GM12873 (cell line): ENCODE results near the gene PLEKHA8.

Experiments used
- TF ChIP-seq, protein P1 (sequence below): IDR thresholded peaks from 2 replicates; pipeline ENCODE4 v1.5.1; 2012; ENCODE audit warnings: low read depth, mild to moderate bottlenecking, moderate library complexity, low read length, control low read depth; ENCODE audit not compliant: insufficient read depth; ENCODE audit errors: missing control alignments

Gene PLEKHA8

DNA sequence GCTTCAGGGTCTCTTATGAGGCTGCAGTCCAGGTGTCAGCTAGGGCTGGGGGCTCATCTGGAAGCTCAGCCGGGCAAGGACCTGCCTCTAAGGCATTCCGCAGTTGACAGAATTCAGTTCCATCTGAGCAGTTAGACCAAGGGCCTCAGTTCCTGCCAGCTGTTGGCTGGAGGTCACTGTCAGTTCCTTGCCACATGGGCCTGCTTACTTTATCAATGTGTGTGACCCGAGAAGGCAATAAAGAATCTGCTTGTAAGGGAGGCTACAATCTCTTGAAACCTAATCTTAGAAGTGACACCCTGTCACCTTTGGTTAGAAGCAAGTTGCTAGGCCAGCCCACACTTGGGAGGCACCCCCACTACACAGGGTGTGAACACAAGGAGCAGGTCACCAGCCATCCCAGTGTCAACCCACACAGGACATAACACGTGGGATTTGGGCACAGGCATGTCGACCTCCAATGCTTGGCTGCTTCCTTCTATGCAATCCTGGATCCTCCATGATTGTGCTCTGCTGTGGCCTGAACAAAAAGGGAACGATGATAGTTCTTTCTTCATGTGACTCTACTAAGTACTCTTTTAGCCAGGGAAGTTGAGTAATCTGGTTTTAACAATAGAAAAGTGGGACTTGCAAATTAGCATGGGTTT is 148.4 kb downstream of the PLEKHA8 start:
- TF ChIP-seq, protein P1, sequence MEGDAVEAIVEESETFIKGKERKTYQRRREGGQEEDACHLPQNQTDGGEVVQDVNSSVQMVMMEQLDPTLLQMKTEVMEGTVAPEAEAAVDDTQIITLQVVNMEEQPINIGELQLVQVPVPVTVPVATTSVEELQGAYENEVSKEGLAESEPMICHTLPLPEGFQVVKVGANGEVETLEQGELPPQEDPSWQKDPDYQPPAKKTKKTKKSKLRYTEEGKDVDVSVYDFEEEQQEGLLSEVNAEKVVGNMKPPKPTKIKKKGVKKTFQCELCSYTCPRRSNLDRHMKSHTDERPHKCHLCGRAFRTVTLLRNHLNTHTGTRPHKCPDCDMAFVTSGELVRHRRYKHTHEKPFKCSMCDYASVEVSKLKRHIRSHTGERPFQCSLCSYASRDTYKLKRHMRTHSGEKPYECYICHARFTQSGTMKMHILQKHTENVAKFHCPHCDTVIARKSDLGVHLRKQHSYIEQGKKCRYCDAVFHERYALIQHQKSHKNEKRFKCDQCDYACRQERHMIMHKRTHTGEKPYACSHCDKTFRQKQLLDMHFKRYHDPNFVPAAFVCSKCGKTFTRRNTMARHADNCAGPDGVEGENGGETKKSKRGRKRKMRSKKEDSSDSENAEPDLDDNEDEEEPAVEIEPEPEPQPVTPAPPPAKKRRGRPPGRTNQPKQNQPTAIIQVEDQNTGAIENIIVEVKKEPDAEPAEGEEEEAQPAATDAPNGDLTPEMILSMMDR: no peak

DNA sequence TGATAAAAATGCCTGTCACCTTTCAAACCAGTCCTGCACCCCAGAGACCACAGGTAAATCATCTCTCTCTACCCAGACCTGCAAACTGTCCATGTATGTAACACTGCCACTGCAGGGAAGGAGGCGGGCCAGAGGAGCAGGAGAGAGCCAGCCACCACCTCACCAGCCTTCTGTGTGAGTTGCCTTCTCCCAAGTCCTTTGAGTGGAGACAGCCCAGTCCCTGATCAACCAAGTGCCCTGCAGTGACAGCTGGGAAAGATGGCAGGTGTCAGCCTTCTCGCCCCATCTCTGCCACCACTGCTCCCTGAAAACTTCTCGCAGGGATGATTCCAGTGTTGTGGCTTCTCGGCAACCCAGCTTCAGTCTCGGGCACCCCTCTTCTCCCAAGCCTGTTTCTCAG is 149.0 kb downstream of the PLEKHA8 start:
- TF ChIP-seq, protein P1: no peak

DNA sequence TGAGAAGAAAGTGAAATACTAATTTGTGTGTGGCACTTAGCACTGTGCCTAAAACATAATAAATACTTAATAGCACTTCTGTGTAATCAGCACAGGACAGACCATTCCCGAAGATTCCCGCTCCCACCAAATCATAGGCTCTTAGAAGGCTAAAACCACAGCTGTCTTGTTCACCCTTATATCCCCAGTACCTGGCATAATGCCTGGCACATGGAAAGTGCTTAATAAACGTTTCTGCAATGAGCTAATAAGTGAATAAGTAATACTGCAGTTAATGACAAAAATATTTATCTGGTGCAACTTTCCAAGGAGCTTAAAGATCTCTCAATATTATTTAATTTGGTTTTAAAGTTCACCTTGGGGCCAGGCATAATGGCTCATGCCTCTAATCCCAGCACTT is 149.8 kb downstream of the PLEKHA8 start:
- TF ChIP-seq, protein P1: no peak

DNA sequence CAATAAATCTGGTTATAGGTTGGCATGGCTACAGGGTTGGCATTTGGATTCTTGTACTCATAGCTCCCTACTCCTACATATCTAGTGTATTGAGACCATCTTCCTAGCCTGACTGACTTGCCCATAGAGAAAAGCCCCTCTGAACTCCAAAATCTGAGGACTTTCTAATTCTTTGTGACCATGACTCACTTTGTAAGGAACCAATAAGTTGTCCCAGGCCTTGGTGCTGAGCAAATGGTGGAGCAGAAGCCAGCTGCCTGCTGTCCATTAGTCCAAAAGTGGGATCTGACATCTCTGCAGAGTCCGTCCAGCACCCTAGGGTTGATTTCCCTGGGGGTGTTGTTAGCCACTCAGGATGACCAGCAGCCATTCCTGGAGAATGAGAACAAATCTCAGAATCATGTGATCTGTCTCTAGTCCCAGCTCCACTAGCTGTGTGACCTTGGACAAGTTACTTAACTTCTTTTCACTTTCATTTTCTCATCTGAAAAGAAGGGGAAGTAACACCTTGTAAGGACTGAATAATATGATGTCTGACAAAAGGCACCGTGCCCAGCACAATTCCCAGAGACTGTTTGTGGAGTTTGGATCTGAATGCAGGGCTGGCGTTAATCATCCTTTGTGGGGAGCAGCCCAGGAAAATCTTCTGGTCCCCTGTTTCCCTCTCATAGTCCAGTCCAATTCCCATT is 150.7 kb downstream of the PLEKHA8 start:
- TF ChIP-seq, protein P1: no peak
